ENCODE data around the gene TFDP1.

The TFDP1 gene

GRCh38 chr13:113577881-113578435 lies 6.6 kb upstream of the TFDP1 start:
- no peak for TF ChIP-seq CTCF (conservative IDR thresholded peaks at IDR 0.05; ENCODE audit: low read depth)
- DNase-seq (ENCODE audit: low spot score) = no peak
- H3K27ac ChIP-seq = no peak overlapping the region
- POLR2A ChIA-PET (ENCODE audit: low non-redundant PET) = no interaction called here
- CTCF ChIA-PET = no interaction called here

DNA sequence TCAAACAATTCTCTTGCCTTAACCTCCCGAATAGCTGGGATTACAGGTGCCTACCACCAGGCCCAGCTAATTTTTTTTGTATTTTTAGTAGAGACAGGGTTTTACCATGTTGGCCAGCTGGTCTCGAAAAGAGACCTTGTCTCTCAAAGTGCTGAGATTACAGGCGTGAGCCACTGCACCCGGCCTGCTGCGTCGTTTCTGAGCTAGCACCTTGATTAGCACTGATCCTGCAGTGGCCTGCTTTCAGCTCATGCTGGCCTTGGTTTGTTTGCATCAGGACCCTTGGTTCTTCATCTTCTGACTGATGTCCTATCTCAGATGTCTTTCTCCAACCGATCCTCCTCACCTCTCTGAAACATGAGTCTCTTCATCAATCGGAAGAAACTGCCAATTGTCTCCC lies 4.9 kb upstream of the TFDP1 start:
- TF ChIP-seq CTCF (conservative IDR thresholded peaks at IDR 0.05; ENCODE audit: low read depth) = no peak
- DNase-seq (ENCODE audit: low spot score) = no peak
- POLR2A ChIA-PET (ENCODE audit: low non-redundant PET) = no interaction called here

DNA sequence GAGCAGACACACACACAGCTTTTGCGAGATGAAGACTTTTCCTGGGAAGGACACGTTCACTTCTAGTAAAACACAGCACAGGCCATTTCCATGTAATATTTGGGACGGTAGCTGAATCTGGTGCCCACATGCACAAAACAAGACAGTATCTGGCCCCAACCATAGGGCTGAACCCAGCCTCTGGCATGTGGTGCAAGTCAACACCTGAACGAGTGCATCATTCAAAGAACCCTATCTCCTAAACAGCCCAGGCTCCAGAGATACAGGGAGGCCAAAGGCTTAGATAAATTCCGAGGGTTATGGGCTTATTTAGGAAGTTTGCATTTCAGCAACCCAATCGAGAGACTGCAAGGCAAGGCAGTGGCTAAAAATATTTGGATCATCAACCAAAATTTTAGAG lies 2.7 kb upstream of the TFDP1 start:
- TF ChIP-seq CTCF (conservative IDR thresholded peaks at IDR 0.05; ENCODE audit: low read depth) = no peak
- CTCF ChIA-PET = no interaction called here
- POLR2A ChIA-PET (ENCODE audit: low non-redundant PET) = no interaction called here
- DNase-seq (ENCODE audit: low spot score) = no peak
- no peak overlapping the region for H3K27ac ChIP-seq

More for the DNA sequence above, 4.9 kb upstream of the TFDP1 start:
- CTCF ChIA-PET = no interaction called here
- no peak overlapping the region for H3K27ac ChIP-seq

- no peak for TF ChIP-seq CTCF (conservative IDR thresholded peaks at IDR 0.05; ENCODE audit: low read depth)
- no peak for DNase-seq (ENCODE audit: low spot score)
- peak overlapping the region; percentile 50 for H3K27ac ChIP-seq
- POLR2A ChIA-PET (ENCODE audit: low non-redundant PET) = no interaction called here
- CTCF ChIA-PET = no interaction called here
Measured at GRCh38 chr13:113582841-113583631, 1.5 kb upstream of the TFDP1 start.

GRCh38 chr13:113584870-113585671 lies 518 bp downstream of the TFDP1 start:
- peak; percentile 34 for DNase-seq (ENCODE audit: low spot score)

More at GRCh38 chr13:113584870-113585671, 518 bp downstream of the TFDP1 start:
- H3K27ac ChIP-seq = peak overlapping the region; percentile 86
- no peak for TF ChIP-seq CTCF (conservative IDR thresholded peaks at IDR 0.05; ENCODE audit: low read depth)
- CTCF ChIA-PET = no interaction called here
- POLR2A ChIA-PET (ENCODE audit: low non-redundant PET) = no interaction called here

Data from RWPE1 (cell line).